DMS53 (cell line): ENCODE measurements around the gene VEGFB.

Experiments
- DNase-seq: peaks from one replicate; lab custom pipeline; 2025; lab: John Stamatoyannopoulos, UW

The VEGFB gene, protein sequence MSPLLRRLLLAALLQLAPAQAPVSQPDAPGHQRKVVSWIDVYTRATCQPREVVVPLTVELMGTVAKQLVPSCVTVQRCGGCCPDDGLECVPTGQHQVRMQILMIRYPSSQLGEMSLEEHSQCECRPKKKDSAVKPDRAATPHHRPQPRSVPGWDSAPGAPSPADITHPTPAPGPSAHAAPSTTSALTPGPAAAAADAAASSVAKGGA

DNA sequence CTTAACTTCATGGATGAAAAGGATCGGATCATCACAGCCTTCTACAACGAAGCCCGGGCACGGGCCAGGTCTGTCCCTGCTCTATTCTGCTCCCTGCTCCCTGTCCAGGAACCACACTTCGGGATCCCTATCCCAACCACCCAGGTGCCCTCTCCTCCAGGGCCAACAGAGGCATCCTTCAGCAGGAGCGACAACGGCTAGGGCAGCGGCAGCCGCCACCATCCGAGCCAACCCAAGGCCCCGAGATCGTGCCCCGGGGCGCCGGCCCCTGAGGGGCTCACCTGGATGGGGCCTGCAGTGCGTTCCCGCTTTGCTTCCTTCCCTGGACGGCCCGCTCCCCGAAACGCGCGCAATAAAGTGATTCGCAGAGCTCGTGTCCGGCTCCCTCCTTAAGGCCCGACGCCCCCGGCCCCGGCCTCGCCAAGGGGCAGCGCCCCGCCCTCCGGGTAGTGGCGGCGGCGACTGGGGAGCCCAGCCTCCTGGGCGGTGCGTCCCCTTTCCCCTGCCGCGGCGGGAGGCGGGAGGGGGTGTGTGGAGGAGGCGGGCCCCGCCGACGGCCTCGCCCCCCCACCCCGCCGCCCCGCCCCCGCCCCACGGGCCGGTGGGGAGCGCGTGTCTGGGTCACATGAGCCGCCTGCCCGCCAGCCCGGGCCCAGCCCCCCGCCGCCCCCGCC, at the start of gene VEGFB:
VEGFB (plus strand) TSS at position 672 of the 674 bp plus-strand sequence. CDS start 250 bp downstream, outside the sequence.
- peak; percentile 89 for DNase-seq

- DNase-seq: peak; percentile 91
Measured at GRCh38 chr11:64185175-64185692, 49.1 kb upstream of the VEGFB start.

- peak; percentile 100 for DNase-seq
Measured at GRCh38 chr11:64185693-64186491, 48.5 kb upstream of the VEGFB start, which contains the start of gene STIP1. Gene STIP1, plus strand, starts transcription at chr11:64186171. Its CDS starts 91 bp downstream, at chr11:64186262.

DNA sequence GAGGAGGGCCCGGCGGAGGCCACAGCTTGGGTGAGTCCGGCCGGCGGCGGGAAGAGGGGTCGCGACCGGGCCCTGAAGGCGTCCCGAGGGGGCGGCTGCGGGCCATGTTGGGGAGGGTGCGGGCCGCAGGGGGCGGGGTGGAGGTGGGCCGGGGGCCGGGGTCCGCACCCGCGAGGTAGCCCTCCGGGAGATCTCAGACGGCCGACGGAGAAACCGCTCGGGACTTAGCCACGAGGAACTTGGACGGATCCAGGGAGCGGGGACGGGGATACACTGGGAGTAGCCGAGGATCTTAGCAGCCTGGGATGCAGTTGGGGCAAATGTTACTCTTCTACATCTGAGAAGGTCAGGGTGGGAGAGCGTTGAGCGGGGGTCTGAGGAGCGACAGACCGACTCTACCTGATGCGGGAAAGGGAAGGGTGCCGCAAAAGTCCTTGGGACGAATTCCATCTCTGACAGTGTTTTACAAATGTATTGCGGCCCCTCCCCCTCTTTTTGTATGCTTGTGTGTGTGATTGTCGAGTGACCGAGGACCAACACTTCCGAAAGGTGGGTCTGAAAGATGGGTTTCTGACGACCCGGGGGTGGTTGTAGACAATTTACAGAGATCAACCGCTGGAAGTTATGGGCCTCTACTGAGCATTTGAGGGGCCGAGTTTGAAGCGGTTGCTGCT, 47.8 kb upstream of the VEGFB start:
- peak; percentile 46 for DNase-seq

DNA sequence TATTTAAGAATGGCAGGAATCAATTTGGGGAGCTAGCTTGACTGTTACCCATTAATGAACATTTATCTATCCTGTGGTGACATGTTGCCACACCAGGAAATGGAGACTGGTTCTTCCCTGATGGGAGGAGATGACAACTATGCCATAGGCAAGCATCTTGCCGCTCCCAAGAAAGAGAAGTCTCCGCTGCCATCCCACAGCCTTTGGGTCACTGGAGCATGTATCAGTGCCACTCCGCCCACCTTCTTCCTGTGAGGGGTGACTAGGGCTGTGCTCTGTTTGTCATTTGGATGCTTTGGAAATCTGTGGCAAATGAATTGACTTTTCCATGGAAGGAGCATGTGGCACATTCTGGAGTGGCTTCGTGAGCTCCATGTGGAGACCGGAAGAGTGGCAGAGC, 42.0 kb upstream of the VEGFB start:
- DNase-seq: no peak

DNA sequence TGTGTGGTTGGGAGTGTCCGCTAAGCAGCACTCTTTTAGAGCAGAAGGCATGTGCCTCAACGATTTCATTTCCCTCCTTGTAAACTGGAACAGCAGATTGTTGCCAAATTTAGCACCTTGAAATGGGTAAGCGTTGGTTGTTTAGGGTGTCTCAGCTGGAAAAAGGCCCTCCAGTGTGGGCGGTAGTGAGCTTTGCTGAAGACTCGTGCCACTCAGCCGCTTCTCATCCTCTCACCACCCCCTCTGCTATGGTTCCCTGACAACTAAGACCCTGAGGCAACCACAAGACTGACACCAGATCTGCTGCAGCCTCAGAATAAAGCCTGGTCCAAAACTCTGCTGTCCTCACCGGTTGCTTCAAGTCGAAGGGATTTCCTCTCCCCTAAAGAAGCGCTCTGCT, 37.8 kb upstream of the VEGFB start:
- DNase-seq: no peak

GRCh38 chr11:64198511-64198910, 35.9 kb upstream of the VEGFB start:
- DNase-seq: no peak

DNA sequence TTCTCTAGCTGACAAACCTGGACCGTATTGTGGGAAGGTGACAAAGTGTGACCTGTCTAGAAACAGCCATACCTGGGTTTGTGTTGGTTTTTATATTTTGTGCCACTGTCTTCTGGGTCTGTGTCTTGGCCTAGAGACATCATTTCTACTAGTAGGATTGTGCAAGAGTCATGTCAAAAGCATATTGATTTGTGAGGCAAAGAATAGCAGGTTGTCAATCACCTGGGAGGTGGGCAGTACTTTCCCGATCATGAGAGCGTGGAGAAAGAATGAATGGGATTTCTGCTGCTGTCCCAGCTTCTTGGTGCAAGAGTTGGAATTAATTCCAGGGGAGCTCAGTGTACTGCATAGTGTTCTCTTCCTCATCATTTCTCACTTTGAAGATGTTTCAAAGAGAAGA, 32.8 kb upstream of the VEGFB start:
- no peak for DNase-seq

DNA sequence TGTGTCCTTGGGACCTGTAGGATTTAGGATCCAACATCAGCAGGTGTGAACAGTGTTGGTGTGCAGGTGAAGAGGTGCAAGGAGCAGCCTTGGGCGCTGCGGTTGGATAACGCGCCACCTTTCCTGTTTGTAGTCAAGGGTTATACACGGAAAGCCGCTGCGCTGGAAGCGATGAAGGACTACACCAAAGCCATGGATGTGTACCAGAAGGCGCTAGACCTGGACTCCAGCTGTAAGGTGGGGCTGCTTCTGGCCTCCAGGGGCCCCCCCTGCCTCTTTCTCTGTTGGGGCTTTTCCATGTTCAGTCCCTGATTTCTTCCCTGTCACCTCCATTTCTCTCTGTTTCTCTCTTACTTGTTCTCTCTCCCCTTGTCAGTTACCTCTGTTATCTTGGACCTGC, 31.4 kb upstream of the VEGFB start:
- DNase-seq: no peak

- no peak for DNase-seq
Measured at GRCh38 chr11:64203421-64204079, 30.8 kb upstream of the VEGFB start.

- no peak for DNase-seq
Measured at GRCh38 chr11:64204080-64204440, 30.3 kb upstream of the VEGFB start.

GRCh38 chr11:64204464-64204989, 29.9 kb upstream of the VEGFB start:
- DNase-seq: peak; percentile 89

DNA sequence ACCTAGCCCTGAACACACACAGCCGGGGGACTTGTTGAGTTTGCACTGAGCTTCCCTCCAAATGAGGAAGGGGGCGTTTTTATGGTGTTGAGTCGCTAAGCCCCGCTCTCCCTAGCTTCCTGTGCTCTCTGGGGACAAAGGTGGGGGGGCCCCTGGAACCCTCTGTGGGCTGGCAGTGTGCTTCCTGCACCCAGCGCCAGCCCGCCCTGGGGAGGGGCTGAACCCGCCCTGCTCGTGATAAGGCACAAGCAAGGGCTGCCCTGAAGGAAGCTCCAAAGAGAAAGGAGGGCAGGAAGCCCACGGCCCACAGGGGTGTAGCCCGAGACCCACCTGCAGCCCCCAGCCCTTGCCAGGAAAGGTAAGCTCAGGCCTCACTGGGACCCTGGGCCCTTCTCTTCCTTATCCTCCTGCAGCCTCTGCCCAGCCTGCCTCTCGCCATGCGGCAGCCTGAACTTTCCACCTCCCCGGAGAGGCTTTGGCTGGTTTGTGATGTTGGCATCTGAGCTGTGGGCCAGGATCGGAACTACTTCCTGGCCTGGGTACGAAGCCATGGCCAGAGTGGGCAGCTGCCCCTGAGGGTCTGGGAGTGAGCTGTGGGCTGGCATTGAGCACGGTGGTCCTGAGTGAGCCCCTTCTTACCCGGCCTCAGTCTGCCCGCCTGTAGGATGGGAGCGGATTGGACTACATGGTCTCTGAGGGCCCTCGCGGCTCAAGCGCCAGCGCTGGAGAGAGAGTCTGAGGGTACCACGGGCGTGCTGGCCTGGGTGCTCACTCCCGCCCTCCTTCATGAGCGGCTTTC, 27.7 kb upstream of the VEGFB start, which contains the start of gene FERMT3:
FERMT3 (plus strand) TSS at position 265 of the 799 bp plus-strand sequence. CDS start 644 bp downstream, outside the sequence.
- DNase-seq: no peak

DNA sequence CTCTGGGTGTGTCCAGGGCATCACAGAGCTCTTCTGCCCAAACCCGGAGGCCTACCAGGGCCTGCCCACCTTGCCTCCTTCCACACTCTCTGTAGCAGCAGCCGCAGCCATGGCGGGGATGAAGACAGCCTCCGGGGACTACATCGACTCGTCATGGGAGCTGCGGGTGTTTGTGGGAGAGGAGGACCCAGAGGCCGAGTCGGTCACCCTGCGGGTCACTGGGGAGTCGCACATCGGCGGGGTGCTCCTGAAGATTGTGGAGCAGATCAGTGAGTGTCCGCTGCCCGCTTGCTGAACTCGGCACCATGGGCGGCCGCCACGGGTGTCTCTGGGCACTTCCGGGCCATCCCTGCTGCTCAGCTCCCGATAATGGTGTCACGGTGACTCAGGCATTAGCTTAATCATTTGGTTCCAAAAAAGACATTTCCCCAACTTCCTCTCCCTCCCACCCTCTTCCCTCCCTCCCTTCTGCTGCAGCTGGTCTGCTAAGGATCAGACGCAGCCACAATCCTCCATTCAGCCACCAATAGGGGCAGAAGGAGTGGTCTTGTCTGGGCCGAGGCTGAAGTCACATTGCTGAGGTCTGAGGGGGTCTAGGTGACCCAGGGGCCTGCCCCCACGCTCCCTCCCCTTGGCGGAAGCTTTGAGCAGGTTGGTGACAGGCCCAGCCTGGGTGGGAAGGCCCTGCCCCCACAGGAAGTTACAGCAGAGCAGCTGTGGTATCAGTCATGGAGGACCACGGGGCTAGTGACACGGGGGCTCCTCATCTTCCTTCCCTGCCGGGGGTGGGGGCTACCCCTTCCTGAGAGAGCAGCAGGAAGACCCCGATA, 26.9 kb upstream of the VEGFB start:
- DNase-seq: no peak

- DNase-seq: no peak
Measured at GRCh38 chr11:64208086-64208795, 26.1 kb upstream of the VEGFB start.

DNA sequence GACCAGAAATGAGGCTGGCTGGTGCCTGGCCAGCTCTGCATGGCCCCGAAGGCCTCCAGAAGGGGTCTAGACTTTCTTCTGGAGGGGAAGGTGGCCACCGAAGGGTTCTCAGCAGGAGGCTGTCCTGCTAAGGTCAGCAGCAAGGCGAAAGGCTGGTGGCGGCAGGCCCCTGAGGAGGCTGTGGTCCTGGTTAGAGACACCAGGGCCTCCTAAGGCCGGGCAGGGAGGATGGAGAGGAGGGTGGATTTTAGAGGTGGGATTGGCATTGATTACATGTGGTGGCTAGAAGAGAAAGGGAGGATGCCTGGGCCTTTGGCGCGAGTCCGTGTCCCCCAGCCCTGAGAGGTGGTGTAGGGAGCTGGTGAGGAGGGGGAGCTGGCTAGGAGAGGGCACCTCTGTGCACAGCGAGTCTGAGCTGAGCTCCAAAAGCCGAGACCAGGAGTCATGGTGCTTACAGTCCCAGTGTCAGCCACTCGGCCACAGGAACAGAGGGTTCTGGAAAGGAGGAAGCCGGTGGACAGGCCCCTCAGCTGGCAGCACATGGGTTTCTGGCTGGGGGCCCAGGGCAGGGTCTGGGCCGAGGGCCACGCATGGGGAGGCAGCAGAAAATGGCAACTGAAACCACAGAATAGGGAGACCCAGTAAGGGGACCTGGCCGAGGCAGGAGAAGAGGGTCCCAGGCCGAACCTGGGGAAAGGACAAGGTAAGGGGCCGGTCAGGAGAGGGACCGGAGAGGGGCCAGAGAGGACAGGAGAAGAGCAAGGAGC, 25.4 kb upstream of the VEGFB start:
- DNase-seq: no peak

GRCh38 chr11:64209563-64209843, 24.9 kb upstream of the VEGFB start:
- no peak for DNase-seq

- DNase-seq: no peak
Measured at GRCh38 chr11:64210301-64211020, 23.9 kb upstream of the VEGFB start.
